ENCODE data around the gene AMH. TPM values are rescaled to one million over a fixed set of nuclear protein-coding genes. Genes with fewer than 3 reads are reported as not detected.

AMH gene
- polyA plus RNA-seq, 3 donors, result 0.12 TPM; not detected in 2

DNA sequence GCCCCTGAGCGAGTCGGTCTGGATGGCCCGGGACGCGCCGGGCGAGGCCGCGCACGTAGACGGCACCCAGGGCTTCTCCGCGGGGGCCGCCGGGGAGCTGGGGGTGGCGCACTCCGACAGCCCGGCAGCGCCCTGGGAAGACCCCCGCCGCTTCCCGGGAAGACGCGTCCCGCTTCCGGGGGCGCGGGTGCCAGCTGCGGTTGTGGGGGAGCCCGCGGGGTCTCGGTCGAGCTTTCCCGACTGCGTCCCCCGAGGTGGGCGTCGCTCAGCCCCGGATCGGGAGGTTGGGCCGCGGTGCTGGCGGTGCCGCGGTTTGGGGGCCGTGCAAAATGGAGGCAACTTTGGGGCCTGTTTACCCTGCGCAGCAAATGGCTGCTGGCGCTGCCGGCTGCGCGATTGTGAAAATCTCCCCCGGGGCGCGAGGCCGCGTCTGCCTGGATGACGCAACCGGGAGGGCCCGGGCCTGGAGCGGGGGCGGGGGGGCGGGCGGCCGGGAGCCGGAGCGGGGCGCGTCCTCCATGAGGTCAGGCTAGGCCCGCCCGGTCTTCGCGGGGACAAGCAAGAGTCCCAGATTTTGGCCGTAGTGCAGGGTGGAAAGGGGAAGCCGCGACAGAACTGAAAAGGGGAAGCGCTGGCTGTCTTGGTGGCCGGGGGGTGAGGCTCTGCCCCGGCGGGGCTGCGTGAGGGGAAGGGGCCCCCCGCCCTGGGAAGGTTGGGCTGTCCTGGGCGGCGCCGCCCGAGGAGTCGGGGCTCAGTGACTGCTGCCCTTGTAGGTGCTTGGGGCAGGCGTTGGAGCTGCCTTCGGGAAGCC is 21.5 kb downstream of the AMH start:
- peak overlapping the region; percentile 87 to 99 (median 97) for H3K27ac Mint-ChIP-seq
- WGBS (ENCODE audit: insufficient coverage), result under 1% methylated on average over 86 of the region's 88 CpGs
- DNase-seq, result peak; percentile 95 to 98 (median 97)
- Histone ChIP-seq H2AFZ (ENCODE audit: insufficient read depth, low read depth, low read length, poor library complexity, severe bottlenecking) (no peak overlapping the region), H3K4me3 (replicated peaks in 1 of 3; ENCODE audit: low read depth in 2 of 3, low read length in 3 of 3) (peak overlapping the region; percentile 72 to 100 (median 100)), H3K27me3 (ENCODE audit: control insufficient read depth in 2 of 2, insufficient read depth in 2 of 2, low read length in 2 of 2) (no peaks in the 10 kb centered on the region), H3K79me2 (ENCODE audit: insufficient read depth, low read length) (peaks cover 91% of the 10 kb centered on the region), H3K9ac (ENCODE audit: insufficient read depth, low read length, poor library complexity, severe bottlenecking) (peak overlapping the region; percentile 100), H3K36me3 (replicated peaks in 1 of 2; ENCODE audit: control insufficient read depth in 1 of 2, insufficient read depth in 2 of 2, low read length in 2 of 2) (peaks cover 22 to 24% of the 10 kb centered on the region in 2 donors), H4K20me1 (ENCODE audit: insufficient read depth, low read length) (peaks cover 61% of the 10 kb centered on the region), H3K9me3 (replicated peaks in 1 of 2; ENCODE audit: control insufficient read depth in 1 of 2, insufficient read depth in 1 of 2, low read length in 2 of 2) (no peaks in the 10 kb centered on the region), H3K4me1 (ENCODE audit: control insufficient read depth in 1 of 2, insufficient read depth in 2 of 2, low read length in 2 of 2) (peaks cover 73 to 79% of the 10 kb centered on the region in 2 donors), H3K4me2 (replicated peaks; ENCODE audit: extremely low read depth, low read length, poor library complexity, severe bottlenecking) (peak overlapping the region; percentile 94), H3K27ac (ENCODE audit: low read depth in 1 of 2, low read length in 2 of 2) (peak overlapping the region; percentile 96)
- TF ChIP-seq, protein P1, sequence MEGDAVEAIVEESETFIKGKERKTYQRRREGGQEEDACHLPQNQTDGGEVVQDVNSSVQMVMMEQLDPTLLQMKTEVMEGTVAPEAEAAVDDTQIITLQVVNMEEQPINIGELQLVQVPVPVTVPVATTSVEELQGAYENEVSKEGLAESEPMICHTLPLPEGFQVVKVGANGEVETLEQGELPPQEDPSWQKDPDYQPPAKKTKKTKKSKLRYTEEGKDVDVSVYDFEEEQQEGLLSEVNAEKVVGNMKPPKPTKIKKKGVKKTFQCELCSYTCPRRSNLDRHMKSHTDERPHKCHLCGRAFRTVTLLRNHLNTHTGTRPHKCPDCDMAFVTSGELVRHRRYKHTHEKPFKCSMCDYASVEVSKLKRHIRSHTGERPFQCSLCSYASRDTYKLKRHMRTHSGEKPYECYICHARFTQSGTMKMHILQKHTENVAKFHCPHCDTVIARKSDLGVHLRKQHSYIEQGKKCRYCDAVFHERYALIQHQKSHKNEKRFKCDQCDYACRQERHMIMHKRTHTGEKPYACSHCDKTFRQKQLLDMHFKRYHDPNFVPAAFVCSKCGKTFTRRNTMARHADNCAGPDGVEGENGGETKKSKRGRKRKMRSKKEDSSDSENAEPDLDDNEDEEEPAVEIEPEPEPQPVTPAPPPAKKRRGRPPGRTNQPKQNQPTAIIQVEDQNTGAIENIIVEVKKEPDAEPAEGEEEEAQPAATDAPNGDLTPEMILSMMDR (IDR thresholded peaks at IDR 0.05), result no peak
- H3K4me1 Mint-ChIP-seq, result peaks cover 63% of the 10 kb centered on the region
- peaks cover 15 to 36% of the 10 kb centered on the region in 2 donors for H3K36me3 Mint-ChIP-seq
- peak overlapping the region; percentile 95 to 98 for H3K4me3 Mint-ChIP-seq
- peaks cover 0 to 5% (median 2%) of the 10 kb centered on the region in 3 donors for H3K27me3 Mint-ChIP-seq (ENCODE audit: low read depth in 3 of 3)
- peaks cover 0 to 7% (median 0%) of the 10 kb centered on the region in 7 donors for H3K9me3 Mint-ChIP-seq
- intact Hi-C loops (cut with micrococcal nuclease), result loop anchor here (1.0 to 10.0 kb wide), 5 partner anchors 10 to 344 kb away; partner anchors contain the start of genes DOT1L (in 1 of the 2), LSM7 (in 1 of the 2) and SPPL2B (in 1 of the 2)

DNA sequence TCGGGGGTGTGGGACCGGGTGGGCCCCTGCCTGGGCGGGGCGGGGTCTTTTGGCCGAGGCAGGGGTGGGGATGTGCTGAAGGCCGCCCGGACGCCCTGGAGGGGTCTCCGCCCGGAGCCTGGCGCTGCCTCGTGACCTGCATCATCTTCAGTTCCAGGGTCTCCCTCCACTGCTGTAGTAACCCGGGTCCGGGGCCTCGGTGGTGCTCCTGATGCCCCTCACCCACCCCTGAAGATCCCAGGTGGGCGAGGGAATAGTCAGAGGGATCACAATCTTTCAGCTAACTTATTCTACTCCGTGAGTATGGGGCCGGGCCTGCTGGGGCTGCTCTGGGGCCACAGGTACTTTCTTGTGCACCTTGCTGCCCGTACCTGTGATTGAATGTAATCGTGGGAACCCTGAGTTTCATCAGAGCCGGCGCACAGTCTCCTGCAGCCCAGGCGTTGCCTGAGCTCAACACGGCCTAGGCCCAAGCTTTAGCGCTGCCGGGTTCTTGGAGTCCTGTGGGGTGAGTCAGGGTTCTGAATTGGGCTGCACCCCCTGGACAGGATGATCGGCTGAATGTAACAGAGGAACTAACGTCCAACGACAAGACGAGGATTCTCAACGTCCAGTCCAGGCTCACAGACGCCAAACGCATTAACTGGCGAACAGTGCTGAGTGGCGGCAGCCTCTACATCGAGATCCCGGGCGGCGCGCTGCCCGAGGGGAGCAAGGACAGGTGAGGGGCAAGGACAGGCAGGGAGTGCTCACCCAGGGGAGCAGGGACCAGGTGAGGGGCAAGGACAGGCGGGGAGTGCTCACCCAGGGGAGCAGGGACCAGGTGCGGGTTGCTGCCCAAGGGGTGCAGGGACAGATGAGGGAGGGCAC is 22.3 kb downstream of the AMH start:
- TF ChIP-seq, protein P1 (IDR thresholded peaks at IDR 0.05), result no peak

More for the DNA sequence above, 22.3 kb downstream of the AMH start:
- Histone ChIP-seq H3K4me1 (ENCODE audit: control insufficient read depth in 1 of 2, insufficient read depth in 2 of 2, low read length in 2 of 2) (peaks cover 64 to 77% of the 10 kb centered on the region in 2 donors), H3K27ac (ENCODE audit: low read depth in 1 of 2, low read length in 2 of 2) (peak overlapping the region; percentile 96), H3K4me3 (replicated peaks in 1 of 3; ENCODE audit: low read depth in 2 of 3, low read length in 3 of 3) (peak overlapping the region; percentile 72 to 100 (median 100)), H3K36me3 (replicated peaks in 1 of 2; ENCODE audit: control insufficient read depth in 1 of 2, insufficient read depth in 2 of 2, low read length in 2 of 2) (peaks cover 24 to 30% of the 10 kb centered on the region in 2 donors), H4K20me1 (ENCODE audit: insufficient read depth, low read length) (peaks cover 68% of the 10 kb centered on the region), H3K27me3 (ENCODE audit: control insufficient read depth in 2 of 2, insufficient read depth in 2 of 2, low read length in 2 of 2) (no peaks in the 10 kb centered on the region), H2AFZ (ENCODE audit: insufficient read depth, low read depth, low read length, poor library complexity, severe bottlenecking) (no peak overlapping the region), H3K9ac (ENCODE audit: insufficient read depth, low read length, poor library complexity, severe bottlenecking) (peak overlapping the region; percentile 100), H3K9me3 (replicated peaks in 1 of 2; ENCODE audit: control insufficient read depth in 1 of 2, insufficient read depth in 1 of 2, low read length in 2 of 2) (no peaks in the 10 kb centered on the region), H3K79me2 (ENCODE audit: insufficient read depth, low read length) (peaks cover 87% of the 10 kb centered on the region), H3K4me2 (replicated peaks; ENCODE audit: extremely low read depth, low read length, poor library complexity, severe bottlenecking) (peak overlapping the region; percentile 82)
- DNase-seq, result peak; percentile 55 to 78 (median 66)
- Mint-ChIP-seq H3K27ac (peak overlapping the region; percentile 87 to 97 (median 93)), H3K4me1 (peaks cover 57% of the 10 kb centered on the region), H3K4me3 (peak overlapping the region; percentile 95 to 98), H3K9me3 (peaks cover 0 to 7% (median 0%) of the 10 kb centered on the region in 7 donors), H3K36me3 (peaks cover 16 to 37% of the 10 kb centered on the region in 2 donors), H3K27me3 (ENCODE audit: low read depth in 3 of 3) (peaks cover 0 to 5% (median 2%) of the 10 kb centered on the region in 3 donors)
- 25% methylated on average over 40 of the region's 43 CpGs for WGBS (ENCODE audit: insufficient coverage)
- intact Hi-C loops (cut with micrococcal nuclease), result loop anchor here (1.0 to 10.0 kb wide), 6 partner anchors 9 to 343 kb away; partner anchors contain the start of genes DOT1L (in 1 of the 2), LSM7 (in 1 of the 2), PLEKHJ1 (in 1 of the 2) and SF3A2 (in 1 of the 2)

Data from CD14-positive monocyte (primary cell).